Colon (tissue), 2 donors: Measurements from ENCODE around the gene ZNF831.

Experiments
- FAIRE-seq: peaks from 2 replicates; lab custom pipeline; 2012; peaks lifted over from hg19 to GRCh38; lab: Jason Lieb, UNC
- donor health status: control.
- donor health status: control.

The ZNF831 gene

DNA sequence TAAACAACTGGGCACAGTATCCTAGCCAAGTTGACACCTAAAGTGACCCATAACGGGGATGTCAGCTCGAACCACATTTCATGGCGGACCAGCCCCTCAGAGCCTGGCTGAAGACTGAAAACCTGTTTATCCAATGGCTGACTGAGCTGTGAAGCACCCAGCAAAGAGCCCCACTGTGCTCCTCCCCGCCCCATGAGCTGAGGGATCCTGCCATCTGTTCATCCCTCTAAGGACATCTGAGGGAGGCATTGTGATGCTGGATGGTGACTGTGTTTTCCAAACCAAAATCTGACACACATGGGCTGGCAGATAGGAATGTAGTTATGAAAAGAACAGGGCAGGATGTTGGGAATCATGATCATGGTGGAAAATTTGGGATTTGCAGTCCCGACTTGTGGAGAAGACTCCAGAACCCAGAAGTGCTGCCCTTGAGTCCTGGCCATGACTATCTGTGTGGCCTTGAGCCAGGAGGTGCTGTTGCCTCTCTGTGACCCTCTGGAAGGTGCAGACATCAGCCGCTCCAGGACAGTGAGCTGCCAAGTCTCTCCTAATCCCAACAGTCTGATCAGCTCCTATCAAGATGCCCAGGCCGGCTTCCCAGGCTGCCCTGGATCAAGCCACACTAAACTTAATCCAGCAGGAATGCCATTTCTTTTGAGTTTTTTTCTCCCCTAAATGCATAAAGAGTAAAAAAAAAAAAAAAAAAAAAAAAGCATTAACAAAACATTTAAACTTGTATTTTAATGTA, 142.5 kb downstream of the ZNF831 start:
- no peak for FAIRE-seq

DNA sequence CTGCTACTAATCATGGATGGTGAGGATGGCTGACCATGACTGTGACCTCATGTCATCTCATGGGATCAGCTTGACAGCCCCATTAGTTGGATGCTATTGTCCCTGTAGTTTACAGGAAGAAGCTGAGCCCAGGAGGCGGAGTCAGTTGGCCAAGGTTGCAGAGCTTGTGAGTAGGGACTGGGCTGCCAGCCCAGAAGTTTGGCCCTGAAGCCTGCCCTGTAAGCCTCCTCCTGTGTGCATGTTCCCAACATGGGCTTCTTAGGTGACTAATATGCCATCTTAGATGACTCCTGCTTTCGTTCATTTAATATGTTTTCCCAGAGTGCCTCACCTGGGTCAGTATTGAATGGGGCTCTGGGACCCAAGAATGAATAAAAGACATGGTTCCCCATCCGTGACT, 143.6 kb downstream of the ZNF831 start:
- FAIRE-seq, result no peak
